RCC 7860 (cell line): Measurements from ENCODE around the gene HS3ST6.
"Not testable (repeated sequence)": the region's sequence is repeated elsewhere in the genome, so short reads cannot be mapped to it uniquely, and the experiment has no call there.

Experiments
- DNase-seq: peaks from one replicate; pipeline ENCODE4 v3.0.0-alpha.2; 2015; ENCODE audit warnings: low spot score
- FAIRE-seq: peaks from 2 replicates; lab custom pipeline; 2012; peaks lifted over from hg19 to GRCh38; lab: Jason Lieb, UNC

HS3ST6 gene

DNA sequence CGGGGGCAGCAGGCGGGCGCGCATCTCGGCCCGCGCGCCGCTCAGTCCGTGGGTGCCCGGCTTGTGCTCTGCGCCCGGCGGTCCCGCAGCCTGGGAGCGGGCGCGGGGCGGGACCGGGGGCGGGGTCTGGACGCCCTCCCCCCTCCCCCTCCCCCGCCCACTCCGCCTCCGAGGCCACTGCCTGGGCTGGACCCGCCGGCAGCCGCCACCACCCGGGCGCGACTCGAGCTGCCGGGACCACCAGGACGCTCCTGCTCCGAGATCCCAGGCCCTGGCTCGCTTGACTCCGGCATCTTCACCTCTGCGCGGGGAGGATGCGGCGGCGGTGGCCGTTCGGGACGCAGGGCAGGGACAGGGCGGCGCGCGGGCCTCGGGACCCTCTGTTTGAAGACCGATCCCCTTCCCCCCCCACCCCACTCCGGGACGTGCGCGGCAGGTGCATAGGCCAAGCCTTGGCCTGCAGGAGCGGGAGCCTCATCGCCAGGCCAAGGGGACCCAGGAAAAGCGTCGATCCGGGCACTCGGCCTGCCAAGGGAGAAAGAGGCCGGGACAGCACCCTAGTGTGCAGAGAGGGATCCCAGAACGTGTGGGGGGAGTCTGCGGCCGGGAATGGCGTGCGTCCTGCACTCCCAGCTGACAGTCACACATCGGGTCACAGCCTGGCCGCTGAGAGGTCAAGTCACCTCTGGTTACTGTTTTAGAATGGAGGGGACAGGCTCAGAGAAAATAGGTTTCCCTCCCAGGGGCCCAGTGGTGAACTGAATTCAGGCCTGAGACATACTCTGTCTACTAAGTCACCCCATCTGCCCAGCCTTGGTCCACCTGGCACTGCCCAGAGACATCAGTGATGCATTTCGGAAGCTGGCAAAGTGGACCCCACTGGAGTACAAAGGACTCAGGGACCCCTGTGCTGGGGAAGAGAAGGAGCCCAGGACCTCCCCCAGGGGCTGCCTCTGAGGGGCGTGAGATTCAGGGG is at the start of gene HS3ST6:
Gene HS3ST6, minus strand, starts transcription at position 65 of the 976 bp plus-strand sequence. CDS start 92 bp downstream, outside the sequence.
- DNase-seq (no peak), FAIRE-seq (no peak)

- FAIRE-seq (no peak), DNase-seq (no peak)
Measured at GRCh38 chr16:1966460-1966859, 48.2 kb upstream of the HS3ST6 start, which contains the start of gene RNF151. RNF151 (plus strand) TSS chr16:1966856; CDS start chr16:1966882, 26 bp downstream.

DNA sequence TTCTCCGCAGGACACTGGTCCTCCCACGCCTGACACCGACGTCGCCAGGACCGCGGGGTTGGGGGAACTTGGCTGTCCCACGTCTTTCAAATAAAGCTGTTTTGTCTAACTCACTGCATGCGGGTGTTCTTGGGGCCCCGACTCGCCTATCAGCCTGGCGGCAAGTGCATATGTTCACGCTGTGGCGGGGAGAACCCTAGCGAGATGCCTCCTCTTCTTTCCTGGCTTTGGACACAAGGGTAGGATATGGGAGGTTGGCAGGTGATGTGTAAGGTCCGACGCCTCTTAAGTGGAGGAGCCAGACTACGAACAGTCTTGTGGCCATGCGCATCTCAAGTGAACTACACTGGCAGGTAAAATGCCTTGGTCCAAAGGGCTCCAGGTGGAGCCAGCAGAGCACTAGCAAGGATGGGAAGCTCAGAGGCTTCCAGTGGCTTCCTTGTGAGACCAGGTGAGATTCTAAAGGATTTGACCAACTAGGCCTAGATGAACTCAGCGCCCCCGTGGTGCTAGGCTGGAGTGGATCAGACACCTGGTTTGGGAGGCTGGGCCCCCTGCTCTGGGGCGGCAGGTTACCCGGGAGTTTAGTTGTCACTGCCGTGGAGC is 47.3 kb upstream of the HS3ST6 start:
- no peak for DNase-seq
- FAIRE-seq = no peak

- DNase-seq (peak; percentile 97), FAIRE-seq (peak; percentile 89)
Measured at GRCh38 chr16:1964506-1965395, 46.5 kb upstream of the HS3ST6 start, which contains the start of gene RPS2. RPS2 (minus strand) TSS chr16:1964826; CDS start chr16:1964625, 201 bp downstream.

DNA sequence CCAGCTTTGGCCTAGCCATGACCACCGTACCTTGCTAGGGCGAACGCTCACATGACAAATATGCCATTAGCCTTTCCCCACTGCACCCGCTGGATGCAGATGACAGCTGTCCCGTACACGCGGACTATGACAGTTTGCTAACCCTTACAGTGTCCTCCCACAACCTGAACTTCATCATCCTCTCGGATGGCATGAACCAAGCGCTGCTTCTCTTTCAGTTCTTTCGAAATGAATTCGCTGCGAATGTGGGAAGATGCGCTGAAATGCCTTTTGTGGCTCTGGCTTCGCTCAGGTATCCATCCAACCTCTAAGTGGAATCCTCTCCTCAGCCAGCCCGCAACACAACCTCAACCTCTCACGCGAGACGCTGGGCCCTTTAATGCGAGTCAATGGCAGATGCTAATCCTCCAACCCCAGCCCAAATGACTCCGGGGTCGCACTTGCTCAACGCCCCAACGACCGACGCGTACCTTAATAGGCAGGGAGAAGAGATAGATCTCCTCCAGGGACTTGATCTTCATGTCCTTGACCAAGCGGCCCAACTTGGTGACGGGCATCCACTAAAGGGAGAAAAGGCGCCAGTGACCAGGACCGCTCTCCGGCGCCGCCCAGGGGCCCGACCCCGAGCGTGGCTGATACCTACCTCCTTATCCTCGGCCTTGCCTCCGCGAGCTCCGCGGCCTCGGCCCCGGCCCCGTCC is 45.7 kb upstream of the HS3ST6 start:
- FAIRE-seq (no peak), DNase-seq (no peak)

DNA sequence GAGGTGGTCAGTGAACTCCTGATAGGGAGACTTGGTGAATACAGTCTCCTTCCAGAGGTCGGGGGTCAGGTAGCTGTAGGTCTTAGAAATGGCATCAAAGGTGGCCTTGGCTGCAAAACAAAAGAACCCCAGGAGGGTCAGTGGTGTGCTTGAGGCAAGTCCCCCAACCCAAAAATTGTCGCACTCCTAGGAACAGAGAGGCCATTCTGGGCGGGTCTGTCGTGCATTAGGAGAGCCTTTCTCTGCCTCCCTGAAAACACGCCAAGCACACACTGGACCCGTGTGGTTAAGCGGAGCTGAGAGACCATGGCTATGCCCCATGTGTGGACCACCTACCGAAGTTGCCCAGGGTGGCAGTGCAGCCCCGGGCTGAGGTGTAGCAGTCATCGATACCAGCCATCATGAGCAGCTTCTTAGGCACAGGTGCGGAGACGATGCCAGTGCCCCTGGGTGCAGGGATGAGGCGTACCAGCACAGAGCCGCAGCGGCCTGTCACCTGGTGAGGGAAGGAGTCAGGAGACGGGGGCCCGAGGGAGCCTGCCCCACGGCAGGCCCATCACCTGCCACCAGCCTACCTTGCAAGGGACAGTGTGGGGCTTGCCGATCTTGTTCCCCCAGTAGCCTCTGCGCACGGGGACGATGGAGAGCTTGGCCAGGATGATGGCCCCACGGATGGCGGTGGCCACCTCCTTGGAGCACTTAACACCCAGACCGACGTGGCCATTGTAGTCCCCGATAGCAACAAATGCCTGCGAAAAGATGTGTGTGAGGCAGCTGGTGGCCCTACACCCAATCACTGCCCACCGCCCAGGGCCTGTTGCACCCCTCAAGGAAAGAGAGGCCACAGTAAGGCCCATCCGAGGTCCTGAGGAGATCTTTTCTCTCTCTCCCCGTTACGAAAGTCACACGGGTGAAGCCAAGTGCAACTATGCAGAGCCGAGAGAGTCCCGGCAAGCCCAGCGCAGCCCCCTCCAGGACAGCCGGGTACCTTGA is 44.2 kb upstream of the HS3ST6 start:
- not testable (repeated sequence) for FAIRE-seq

DNA sequence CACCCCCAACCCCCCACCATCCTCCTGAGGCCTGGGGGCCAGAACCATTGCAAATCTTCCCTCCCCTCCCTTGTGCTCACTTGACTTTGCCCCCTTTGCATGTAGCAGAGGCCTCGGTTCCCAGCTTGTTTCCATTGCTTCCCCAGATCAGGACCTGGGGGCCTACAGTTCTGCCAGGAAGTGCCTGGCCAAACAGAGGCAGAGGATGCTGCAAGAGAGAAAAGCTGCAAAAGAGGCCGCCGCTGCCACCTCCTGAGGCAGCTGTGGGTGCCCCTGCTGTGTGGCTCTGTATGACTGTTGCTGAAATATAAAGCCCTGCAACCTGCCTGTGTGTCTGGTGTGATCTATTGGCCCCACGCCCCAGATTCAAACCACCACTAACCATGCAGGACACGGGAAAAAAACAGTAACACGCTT is 43.4 kb upstream of the HS3ST6 start:
- peak; percentile 9 for DNase-seq
- FAIRE-seq = no peak

More for the DNA sequence above, 44.2 kb upstream of the HS3ST6 start:
- not testable (repeated sequence) for DNase-seq

DNA sequence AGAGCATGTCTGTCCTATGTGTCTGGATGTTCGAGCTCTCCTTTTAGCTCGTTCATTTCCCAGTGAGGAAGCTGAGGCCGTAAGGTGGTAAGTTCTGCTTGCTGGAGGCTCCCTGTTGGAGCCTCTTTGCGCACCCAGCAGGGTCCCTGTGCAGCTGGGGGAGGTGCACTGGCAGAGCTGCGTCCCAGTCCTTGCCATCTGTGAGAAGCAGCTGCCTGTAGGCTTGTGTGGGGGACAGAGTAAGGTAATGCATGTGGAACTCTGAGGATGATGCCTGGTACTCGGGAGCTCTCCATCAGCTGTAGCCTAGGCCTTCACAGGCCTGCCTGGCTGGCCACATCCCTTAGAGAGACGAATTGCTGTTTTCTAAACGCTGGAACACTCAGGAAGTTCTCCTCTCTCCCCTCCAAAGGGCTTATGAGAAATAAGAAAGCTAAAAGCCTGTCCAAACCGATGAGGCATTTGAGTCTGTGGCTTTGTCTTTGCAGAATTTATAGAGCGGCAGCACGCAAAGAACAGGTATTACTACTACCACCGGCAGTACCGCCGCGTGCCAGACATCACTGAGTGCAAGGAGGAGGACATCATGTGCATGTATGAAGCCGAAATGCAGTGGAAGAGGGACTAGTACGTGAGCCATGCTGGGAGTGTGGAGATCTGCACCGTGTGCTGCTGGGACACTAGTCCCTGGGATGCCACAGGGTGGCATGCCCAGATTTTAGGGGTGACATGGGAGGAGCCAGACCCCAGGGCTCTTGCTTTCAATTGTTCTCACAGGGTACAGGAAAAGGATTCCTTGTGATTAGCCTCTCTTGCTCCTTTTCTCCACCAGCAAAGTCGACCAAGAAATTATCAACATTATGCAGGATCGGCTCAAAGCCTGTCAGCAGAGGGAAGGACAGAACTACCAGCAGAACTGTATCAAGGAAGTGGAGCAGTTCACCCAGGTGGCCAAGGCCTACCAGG is 42.7 kb upstream of the HS3ST6 start:
- FAIRE-seq = no peak

GRCh38 chr16:1959269-1960039 is 41.2 kb upstream of the HS3ST6 start, which contains the start of gene NDUFB10:
NDUFB10 (plus strand) TSS chr16:1959538; CDS start chr16:1959625, 87 bp downstream.
- DNase-seq (peak; percentile 80), FAIRE-seq (no peak)

More for the DNA sequence above, 42.7 kb upstream of the HS3ST6 start:
- DNase-seq = peak; percentile 64

DNA sequence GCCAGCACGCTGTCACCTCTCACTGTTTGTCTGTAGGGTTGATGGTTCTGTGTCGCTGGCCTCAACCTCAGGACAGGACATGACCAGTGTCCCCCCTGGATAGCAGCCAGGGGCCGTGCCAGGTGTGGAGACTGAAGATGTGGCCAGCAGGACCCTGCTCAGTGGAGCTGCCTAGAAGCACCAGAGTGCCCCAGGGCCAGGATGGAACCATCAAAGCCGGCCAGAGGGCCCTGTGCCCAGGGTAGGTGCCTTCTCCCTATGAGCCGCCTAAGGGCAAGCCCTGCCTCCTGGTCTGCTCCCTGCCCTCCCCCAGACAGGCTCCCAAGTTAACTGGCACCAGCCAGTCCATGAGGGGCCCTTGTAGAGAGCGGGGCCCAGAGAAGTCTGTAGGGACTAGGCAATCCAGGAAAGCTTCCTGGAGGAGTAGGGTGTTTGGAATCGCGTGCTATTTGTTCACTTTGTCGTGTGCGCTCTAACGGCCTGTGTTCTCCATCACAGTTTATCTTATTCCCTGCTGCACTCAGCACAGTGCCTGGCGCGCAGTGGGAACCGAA is 40.6 kb upstream of the HS3ST6 start:
- DNase-seq (no peak), FAIRE-seq (no peak)

DNA sequence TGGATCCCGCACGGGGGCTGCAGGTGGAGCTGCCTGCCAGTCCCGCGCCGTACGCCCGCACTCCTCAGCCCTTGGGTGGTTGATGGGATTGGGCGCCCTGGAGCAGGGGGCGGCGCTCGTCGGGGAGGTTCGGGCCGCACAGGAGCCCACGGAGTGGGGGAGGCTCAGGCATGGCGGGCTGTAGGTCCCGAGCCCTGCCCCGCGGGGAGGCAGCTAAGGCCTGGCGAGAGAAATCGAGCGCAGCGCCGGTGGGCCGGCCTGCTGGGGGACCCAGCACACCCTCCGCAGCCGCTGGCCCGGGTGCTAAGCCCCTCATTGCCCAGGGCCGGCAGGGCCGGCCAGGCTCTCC is 39.9 kb upstream of the HS3ST6 start:
- DNase-seq, FAIRE-seq: not testable (repeated sequence)

- not testable (repeated sequence) for FAIRE-seq, DNase-seq
Measured at GRCh38 chr16:1957434-1958142, 39.4 kb upstream of the HS3ST6 start.

- no peak for DNase-seq
- no peak for FAIRE-seq
Measured at GRCh38 chr16:1953734-1954133, 35.5 kb upstream of the HS3ST6 start.

DNA sequence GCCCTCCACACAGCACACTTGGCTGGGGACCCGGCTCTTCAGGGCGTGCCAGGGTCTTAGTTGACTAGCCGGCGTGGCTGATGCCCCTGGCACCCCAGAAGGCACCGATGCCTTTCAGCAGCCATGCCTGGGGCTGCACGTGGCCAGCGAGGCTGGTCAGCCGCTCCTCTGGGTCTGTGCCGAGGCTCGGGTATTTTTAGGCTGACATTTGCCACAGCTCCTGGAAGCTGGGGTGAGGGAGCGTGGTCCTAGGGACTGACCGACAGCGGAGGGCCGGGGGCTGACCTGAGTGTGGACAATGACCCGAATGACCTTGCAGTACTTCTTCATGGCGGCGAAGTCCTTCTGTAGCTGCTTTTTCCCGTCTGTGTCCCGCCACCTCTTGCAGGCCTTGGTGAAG is 32.3 kb upstream of the HS3ST6 start:
- FAIRE-seq (no peak), DNase-seq (no peak)

- FAIRE-seq (no peak), DNase-seq (no peak)
Measured at GRCh38 chr16:1950047-1950446, 31.8 kb upstream of the HS3ST6 start.

- FAIRE-seq (no peak), DNase-seq (no peak)
Measured at GRCh38 chr16:1949507-1949906, 31.3 kb upstream of the HS3ST6 start.
